Activated CD4-positive, alpha-beta T cell treated with anti-CD3 and anti-CD28 coated beads, Interleukin-10, Interleukin-2, amounts not matched to agents 100 ng/mL and 50 ng/mL, durations not matched to agents 16 hours and 8 hours (primary cell): ENCODE measurements around the gene TMEM45A.
A peak's percentile ranks its signal among the peaks of the same experiment; 100 is the strongest.
"Not testable (repeated sequence)": the region's sequence is repeated elsewhere in the genome, so short reads cannot be mapped to it uniquely, and the experiment has no call there.

ENCODE experiments used
- DNase-seq: peaks from one replicate; pipeline ENCODE4 v3.0.0-alpha.2; 2020

Gene TMEM45A, protein sequence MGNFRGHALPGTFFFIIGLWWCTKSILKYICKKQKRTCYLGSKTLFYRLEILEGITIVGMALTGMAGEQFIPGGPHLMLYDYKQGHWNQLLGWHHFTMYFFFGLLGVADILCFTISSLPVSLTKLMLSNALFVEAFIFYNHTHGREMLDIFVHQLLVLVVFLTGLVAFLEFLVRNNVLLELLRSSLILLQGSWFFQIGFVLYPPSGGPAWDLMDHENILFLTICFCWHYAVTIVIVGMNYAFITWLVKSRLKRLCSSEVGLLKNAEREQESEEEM

DNA sequence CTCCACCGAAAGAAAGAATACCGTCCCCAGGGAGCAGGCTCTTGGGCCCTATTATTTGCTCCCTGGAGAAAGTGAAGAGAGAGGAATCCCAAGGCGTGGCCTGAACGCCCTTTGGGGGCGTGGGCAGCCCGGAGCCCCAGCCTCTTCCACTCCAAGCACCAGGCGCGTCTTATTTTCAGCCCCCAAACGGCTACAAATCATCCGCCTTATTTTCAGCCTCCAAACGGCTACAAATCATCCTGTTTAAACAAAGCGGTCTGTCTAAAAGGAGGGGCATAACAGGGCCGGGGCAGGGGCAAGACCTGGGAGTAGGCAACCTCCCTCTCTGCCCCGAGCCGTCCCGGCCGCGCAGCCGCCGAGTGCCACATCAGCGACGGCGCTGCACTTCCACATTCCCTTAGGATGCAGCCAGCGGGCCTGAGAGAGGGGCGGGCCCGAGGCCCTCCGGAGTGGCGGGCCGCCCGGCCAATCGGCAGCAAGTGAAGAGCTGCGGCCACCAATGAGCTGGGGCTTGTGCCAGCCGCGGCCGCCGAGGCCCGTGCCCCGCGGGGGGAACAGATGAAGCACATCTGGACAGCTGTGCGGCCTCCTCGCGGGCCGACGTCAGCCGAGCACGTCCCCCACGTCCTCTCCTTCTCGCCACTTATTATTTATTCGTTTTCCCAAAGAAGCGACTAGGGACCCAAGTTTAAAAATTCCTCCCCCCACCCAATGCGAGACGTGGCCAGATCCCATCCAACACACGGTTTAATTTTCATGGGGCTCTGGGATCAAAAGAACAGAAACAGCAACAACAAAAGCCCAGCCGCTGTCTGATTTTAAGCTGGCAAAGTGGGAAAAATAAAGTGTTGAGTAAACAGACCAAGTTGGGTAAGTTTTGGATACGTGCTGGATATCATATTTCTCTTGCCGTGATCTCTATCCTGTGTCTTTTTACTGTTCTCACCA lies at the start of gene TMEM45A:
Gene TMEM45A (plus strand): TSS at position 561 of the 948 bp plus-strand sequence. CDS start 62,593 bp downstream, outside the sequence.
- DNase-seq = peak; percentile 81

DNA sequence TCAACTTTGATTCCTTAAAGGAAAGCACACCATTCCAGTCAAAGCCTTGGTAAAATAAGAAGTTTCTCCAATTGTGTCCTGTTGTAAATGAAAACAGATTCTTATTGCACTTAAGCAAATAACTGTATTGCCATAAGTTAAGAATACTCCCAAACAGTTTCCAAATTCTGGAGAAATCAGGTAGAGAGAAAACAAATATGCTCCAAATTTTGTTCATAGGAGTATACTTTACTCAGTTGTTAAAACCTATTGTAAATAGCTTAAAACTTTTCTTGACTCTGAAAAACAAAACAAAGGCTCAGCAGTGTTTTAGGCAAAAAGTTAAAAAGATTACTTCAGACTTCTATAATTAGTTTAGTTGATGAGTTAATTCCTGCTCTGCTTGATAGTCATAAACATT lies 48.7 kb upstream of the TMEM45A start:
- DNase-seq = no peak

DNA sequence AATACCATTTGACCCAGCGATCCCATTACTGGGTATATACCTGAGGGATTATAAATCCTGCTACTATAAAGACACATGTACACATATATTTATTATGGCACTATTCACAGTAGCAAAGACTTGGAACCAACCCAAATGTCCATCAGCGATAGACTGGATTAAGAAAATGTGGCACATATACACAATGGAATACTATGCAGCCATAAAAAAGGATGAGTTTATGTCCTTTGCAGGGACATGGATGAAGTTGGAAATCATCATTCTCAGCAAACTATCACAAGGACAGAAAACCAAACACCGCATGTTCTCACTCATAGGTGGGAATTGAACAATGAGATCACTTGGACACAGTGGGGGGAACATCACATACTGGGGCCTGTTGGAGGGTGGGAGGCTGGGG lies 45.4 kb upstream of the TMEM45A start:
- DNase-seq = not testable (repeated sequence)

DNA sequence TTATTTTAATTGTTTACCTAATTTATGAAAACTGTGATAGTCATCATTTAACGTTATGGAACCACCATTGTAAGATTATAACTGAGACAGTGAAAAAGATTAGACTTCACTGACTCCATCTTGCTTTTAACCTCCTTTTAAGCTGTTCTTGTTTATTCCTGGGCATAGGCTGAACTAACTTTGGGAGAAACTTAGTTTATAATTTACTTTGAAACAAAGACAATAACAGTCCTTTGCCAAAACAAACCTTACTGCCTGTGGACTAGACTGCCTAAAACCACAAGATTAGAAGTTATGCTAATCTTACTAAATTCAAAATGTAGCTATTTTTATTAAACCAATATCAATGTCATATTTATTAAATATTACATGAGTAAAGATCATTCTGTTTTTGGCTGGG lies 44.3 kb upstream of the TMEM45A start:
- DNase-seq = no peak

DNA sequence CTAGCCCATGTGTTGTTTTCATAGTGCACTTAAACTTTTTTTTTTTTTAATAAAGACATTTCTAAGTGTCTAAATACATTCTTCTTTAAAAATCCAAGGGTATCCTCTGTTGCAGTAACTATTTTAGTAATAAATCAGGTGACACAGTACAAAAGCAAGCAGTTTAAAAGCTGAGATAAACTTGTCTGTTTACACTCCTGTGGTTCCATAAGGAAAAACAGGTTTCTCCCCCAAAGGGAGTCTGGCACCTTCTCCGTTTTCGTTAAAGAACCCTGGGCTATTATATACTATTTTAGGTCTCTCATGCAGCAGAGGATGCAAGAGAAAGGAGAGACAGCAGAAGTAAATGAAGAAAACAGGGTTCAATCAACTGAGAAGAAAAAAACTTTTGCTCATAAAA lies 43.2 kb upstream of the TMEM45A start:
- DNase-seq = no peak

DNA sequence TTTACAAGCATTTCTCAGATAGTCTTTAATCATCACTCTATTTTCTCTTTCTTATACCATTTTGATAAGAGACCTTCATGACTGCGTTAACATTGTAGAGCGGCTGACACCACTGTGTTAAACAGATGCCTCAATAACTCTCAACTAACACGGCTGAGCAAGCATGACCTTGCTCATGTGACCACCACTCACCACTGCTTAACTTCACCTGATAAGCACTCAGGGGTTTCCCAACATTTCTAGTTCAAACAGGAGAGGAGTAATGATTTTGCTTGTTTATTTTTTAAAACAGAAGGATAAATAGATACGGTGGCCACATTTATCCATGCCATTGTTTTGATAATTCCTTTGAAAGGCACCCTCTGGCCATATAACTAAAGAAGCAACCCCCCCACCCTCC lies 37.7 kb upstream of the TMEM45A start:
- no peak for DNase-seq

DNA sequence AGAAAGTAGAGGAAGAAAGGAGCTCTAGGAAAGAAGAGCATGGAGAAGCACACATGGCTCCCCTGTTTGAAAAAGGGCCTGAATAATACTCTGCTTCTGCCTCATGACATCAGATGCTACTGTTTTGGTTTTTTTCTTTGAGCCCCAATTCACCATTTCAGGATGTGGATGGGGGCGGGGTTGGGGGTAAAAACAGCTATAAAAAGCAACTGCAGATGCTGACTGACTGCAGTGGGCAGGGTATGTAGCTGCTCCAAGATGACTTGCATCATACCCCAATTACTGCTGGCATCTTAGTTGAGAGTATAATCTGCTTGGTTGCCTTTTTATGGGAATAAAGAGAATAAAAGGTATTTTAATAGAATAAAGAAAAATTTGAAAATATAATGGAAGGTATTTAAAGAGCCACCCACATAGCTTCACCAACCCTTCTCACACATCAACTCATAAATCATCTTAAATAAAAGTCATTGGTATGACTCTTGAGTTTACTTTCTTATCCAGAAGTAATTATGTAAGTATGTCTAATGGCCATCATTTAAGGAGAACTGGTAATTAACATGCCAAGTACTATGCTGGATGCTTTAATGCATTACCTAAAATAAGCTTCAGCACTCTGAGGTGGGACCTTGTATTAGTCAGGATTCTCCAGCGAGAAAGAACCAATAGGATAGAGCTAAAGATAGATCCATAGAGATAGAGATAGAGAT lies 36.4 kb upstream of the TMEM45A start:
- no peak for DNase-seq

DNA sequence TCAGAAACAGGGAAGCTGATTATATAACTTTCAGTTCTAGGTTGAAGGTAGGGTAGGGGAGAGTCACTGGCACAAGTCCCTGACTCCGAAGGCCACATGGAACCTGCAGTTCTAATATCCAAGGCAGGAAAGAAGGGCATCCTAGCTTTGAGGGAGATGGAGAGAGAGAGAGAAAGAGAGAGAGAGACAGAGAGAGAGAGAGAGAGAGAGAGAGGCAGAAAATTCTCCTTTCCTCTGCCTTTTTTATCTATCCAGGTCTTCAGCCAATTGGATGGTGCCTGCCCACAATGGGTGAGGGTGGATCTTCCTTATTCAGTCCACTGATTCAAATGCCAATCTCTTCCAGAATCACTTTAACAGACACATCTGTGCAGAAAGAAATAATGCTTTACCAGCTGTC lies 35.7 kb upstream of the TMEM45A start:
- no peak for DNase-seq

DNA sequence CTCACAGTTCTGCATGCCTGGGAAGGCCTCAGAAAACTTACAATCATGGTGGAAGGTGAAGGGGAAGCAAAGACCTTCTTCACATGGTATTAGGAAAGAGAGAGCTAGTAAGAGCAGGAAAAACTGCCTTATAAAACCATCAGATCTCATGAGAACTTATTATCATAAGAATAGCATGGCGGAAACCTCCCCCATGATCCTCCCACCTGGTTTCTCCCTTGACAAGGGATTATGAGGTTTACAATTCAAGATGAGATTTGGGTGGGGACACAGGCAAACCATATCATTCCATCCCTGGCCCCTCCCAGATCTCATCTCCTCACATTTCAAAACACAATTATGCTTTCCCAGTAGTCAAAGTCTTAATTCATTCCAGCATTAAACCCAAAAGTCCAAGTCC lies 34.6 kb upstream of the TMEM45A start:
- no peak for DNase-seq

DNA sequence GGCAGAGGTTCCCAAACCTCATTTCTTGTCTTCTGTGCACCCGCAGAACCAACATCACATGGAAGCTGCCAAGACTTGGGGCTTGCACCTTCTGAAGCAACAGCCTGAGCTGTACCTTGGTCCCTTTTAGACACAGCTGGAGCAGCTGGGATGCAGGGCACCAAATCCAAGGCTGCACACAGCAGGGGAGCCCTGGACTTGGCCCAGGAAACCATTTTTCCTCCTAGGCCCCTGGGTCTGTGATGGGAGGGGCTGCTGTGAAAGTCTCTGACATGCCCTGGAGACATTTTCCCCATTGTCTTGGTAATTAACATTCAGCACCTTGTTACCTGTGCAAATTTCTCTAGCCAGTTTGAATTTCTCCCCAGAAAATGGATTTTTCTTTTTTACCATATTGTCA lies 33.6 kb upstream of the TMEM45A start:
- DNase-seq = no peak

DNA sequence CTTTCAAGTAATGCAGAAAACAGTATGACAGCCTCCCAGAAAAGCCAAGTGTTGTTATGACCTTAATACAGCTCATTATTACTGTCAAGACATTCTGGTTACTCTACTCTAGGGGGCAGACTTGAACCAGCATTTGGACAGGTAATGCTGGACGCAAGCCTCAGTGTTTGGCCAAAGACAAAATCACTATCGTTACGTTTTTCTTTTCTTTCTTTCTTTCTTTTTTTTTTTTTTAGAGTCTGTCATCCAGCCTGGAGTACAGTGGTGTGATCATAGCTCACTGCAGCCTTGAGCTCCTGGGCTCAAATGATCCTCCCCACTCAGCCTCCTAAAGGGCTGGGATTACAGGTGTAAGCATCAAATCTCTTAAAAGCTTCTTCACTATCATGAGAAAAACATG lies 29.4 kb upstream of the TMEM45A start:
- peak; percentile 60 for DNase-seq

DNA sequence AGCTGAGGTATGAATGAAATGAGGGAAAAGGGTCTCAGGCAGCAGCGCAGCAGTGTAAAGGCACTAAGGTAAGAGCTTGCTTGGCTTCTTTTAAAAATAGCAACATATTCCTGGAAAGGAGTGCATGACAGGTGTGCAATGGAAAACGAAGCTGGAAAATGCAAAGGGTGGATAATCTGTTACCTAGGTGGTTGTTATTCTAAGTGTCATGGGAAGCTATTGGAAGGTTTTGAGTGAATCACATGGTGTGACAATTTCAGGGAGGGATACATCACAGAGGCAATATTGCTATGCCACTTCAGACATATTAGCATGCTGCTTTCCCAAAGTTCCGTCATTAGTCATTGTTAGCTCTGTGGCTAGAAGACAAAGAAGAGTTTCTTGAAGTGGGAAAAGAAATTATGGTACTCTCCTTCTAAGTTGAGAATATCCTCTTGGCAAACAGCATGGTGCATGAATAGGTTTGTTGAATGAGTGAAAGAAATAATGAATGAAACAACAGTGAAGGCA lies 28.7 kb upstream of the TMEM45A start:
- no peak for DNase-seq

DNA sequence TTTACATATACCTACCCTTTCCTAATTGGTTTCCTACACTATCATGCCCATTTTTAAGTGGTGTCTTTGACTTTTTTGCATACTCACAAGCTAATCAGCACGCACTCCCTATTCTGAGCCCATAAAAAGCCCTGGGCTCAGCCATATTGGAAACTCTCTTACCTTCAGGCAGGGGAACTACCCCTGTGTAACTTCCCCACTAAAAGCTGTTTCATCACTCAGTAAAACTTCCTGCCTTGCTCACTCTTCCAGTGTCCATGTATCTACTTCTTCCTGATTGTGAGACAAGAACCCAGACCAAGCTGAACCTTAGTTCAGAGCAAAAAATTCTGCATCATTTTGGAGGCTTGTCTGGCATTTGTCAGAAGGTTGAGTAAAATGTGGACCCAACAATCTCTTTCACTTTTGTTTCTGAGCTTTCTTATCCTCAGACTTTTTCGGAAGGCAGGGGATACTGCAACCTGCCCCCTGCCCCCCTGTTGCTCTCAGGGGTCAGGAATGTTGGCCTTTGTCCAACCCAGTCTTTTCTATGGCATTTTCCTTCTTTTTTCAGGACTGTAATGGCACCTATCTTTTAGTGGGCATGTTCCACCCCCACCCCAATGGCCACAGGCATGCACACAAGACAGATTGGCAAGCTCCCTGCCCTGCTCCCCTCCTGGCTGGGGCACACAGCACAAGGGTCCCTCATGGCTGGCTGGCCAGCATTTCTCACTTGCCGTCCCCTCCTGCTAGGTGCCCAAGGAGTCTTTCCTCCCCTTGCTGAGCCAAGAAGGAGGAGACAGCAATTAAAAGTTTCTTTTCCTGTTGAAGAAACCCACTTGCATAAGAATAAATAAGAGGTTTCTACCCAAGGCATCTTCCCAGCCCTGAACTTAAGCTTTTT lies 26.3 kb upstream of the TMEM45A start:
- DNase-seq = peak; percentile 11

DNA sequence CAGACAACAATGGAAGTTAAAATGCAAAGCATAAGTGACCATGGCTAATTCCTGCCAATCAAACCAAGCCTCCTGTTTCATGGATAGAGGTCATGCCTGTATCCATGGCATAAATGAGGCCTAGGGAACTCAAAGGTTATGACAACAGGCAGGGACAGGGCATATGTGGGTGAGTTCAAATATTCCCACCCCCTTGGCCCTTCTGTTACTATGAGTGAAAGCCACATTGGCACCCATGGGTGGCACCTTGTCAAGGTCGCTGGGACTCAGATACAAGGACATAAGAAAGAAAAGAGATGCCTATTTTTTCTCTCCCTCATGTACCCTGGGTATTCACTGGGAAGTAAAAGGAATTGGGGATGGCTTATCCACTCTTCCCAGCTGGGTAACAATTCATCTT lies 25.3 kb upstream of the TMEM45A start:
- DNase-seq = no peak

DNA sequence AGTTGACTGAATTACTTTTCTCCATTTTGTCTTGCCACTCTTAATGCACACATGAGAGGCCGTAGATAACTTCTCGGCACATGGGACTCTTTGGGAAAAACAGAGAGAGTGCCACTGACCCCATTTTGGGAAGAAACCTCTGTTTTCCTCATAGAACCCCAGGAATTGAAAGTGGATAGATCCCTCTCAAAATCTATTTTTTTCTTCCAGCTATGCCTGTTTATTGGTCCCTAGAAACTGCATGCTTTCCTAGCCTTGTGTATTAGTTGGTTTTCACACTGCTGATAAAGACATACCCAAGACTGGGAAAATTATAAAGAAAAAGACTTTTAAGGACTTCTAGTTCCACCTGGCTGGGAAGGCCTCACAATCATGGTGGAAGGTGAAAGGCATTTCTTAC lies 23.7 kb upstream of the TMEM45A start:
- no peak for DNase-seq

DNA sequence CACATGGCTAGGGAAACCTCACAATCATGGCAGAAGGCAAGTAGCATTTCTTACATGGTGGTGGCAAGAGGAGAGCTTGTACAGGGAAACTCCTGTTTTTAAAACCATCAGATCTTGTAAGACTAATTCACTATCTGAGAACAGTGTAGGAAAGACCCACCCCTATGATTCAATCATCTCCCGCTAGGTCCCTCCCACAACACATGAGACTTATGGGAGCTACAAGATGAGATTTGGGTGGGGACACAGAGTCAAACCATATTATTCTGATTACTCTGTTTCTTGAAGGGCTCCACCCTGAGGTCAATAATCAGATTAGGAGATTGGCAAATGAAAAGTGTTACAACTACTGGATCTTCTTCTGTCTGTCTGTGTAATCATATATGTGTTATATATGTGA lies 21.5 kb upstream of the TMEM45A start:
- no peak for DNase-seq

DNA sequence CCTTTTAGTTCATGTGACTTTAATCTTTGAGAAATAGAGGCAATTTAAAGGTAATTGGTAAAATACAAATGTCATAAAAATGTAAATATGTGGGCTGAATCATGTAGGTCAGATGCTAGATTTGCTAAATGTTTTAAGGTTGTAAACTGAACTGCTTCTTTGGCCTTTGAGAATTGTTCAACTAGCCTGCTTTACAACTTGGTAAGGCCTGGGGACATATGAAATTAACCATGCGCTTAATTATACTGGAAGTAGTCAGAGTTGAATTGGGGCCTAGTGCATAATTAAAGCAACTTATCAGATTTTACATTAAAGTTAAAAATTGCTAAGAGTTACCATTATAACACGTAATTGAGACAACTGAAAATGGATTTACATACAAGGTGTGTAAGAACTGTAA lies 21.0 kb upstream of the TMEM45A start:
- DNase-seq = no peak

DNA sequence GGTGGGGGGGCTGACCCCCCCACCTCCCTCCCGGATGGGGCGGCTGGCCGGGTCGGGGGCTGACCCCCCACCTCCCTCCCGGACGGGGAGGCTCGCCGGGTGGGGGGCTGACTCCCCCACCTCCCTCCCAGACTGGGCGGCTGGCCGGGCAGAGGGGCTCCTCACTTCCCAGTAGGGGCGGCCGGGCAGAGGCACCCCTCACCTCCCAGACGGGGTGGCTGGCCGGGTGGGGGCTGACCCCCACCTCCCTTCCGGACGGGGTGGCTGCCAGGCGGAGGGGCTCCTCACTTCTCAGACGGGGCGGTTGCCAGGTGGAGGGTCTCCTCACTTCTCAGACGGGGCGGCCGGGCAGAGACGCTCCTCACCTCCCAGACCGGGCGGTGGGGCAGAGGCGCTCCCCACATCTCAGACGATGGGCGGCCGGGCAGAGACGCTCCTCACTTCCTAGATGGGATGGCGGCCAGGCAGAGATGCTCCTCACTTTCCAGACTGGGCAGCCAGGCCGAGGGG lies 14.5 kb upstream of the TMEM45A start:
- not testable (repeated sequence) for DNase-seq

DNA sequence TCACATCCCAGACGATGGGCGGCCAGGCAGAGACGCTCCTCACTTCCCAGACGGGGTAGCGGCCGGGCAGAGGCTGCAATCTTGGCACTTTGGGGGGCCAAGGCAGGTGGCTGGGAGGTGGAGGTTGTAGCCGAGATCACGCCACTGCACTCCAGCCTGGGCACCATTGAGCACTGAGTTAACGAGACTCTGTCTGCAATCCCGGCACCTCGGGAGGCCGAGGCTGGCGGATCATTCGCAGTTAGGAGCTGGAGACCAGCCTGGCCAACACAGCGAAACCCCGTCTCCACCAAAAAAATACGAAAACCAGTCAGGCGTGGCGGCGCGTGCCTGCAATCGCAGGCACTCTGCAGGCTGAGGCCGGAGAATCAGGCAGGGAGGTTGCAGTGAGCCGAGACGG lies 13.9 kb upstream of the TMEM45A start:
- not testable (repeated sequence) for DNase-seq

DNA sequence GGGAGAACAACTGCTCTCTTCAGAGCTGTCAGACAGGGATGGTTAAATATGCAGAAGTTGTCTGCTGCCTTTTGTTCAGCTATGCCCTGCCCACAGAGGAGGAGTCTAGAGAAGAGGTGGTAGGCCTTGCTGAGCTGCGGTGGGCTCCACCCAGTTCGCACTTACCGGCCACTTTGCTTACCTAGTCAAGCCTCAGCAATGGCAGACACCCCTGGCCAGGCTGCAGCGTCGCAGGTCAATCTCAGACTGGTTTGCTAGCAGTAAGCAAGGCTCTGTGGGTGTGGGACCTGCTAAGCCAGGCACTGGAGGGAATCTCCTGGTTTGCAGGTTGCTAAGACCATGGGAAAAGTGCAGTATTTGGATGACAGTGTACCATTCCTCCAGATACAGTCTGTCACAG lies 12.3 kb upstream of the TMEM45A start:
- no peak for DNase-seq

DNA sequence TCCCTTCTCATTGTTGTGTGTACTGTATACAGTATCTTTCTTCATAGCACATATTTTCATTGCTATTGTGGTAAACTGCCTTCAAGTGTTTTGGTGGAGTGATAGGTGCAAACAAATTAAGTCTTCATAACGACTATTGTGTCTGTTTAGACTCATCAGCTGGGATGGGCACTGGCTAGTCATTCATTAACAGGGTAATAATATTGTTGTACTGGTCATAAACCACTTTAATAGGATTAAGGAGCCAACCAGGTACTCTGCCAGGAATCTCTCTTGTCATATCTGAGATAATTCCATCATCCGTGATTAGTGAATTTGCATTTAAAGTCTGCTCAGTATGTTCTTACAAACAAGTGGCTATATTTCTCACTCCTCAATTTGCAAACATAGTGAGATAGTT lies 10.2 kb upstream of the TMEM45A start:
- DNase-seq = no peak

DNA sequence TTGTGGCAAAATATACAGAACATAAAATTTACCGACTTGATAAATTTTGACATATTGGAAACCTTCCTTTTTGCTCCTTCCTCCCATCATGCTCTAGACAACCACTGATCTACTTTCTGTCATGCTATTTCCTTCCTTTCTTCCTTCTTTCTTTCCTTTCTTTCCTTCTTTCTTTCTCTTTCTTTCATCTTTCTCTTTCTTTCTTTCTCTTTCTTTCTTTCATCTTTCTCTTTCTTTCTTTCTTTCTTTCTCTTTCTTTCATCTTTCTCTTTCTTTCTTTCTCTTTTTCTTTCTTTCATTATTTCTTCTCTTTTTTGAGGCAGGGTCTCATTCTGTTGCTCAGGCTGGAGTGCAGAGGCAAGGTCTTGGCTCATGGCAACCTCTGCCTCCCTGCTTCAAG lies 8.9 kb upstream of the TMEM45A start:
- DNase-seq = no peak
